Fibroblast of the aortic adventitia (primary cell): ENCODE data around the gene MTFR1L. TPM values are rescaled to one million over a fixed set of nuclear protein-coding genes. Genes with fewer than 3 reads are reported as not detected.

Experiments used
- DNase-seq: peaks from one replicate; pipeline ENCODE4 v3.0.0-alpha.2; 2010; ENCODE audit warnings: low read depth
- H3K4me3 ChIP-seq: 2 replicates; pipeline ENCODE4 v1.5.1; 2011; ENCODE audit warnings: low read depth, mild to moderate bottlenecking, control low read depth, low read length, moderate library complexity
- total RNA-seq: library from RNA; depleted of rRNA; stranded (reverse); fragments of >200 nt; gene quantifications from 2 replicates; pipeline ENCODE4 v1.2.3, GENCODE V29; 2012; ENCODE audit warnings: low replicate concordance
- TF ChIP-seq, protein P1 (sequence below): IDR thresholded peaks from 2 replicates; pipeline ENCODE4 v1.5.1; 2011; ENCODE audit warnings: mild to moderate bottlenecking, low read length, control low read depth, inconsistent platforms; ENCODE audit not compliant: insufficient read depth

The MTFR1L gene
- total RNA-seq, 1 donor: 44.6 TPM

- H3K4me3 ChIP-seq: no peak overlapping the region
- TF ChIP-seq, protein P1, sequence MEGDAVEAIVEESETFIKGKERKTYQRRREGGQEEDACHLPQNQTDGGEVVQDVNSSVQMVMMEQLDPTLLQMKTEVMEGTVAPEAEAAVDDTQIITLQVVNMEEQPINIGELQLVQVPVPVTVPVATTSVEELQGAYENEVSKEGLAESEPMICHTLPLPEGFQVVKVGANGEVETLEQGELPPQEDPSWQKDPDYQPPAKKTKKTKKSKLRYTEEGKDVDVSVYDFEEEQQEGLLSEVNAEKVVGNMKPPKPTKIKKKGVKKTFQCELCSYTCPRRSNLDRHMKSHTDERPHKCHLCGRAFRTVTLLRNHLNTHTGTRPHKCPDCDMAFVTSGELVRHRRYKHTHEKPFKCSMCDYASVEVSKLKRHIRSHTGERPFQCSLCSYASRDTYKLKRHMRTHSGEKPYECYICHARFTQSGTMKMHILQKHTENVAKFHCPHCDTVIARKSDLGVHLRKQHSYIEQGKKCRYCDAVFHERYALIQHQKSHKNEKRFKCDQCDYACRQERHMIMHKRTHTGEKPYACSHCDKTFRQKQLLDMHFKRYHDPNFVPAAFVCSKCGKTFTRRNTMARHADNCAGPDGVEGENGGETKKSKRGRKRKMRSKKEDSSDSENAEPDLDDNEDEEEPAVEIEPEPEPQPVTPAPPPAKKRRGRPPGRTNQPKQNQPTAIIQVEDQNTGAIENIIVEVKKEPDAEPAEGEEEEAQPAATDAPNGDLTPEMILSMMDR: no peak
- peak; percentile 5 for DNase-seq
Measured at GRCh38 chr1:25848531-25848930, 28.8 kb downstream of the MTFR1L start.

DNA sequence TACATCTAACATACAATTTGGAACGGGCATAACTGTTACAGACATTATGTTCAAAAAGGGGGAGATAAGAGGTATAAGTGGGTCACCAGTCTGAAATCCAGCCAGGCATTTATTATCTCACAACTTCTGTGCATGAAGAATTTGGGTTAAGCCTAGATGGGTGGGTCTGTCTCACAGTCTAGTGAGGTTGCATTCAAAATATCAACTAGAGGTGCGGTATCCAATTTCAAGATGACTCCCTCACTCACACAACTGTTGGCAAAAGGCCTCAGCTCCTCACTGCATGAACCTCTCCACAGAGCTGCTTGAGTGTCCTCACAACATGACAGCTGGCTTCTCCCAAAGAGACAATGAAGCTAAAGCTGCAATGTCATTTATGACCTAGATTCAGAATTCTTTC, 34.8 kb downstream of the MTFR1L start:
- no peak overlapping the region for H3K4me3 ChIP-seq
- TF ChIP-seq, protein P1: no peak
- no peak for DNase-seq

- DNase-seq: no peak
- H3K4me3 ChIP-seq: no peak overlapping the region
- TF ChIP-seq, protein P1: no peak
Measured at GRCh38 chr1:25856856-25857255, 37.1 kb downstream of the MTFR1L start.

GRCh38 chr1:25858494-25858893, 38.7 kb downstream of the MTFR1L start:
- no peak for DNase-seq
- TF ChIP-seq, protein P1: no peak
- H3K4me3 ChIP-seq: peak overlapping the region; percentile 77

GRCh38 chr1:25858906-25859789, 39.4 kb downstream of the MTFR1L start, which contains the start of gene AUNIP:
AUNIP (minus strand) TSS chr1:25859457; CDS start chr1:25859357, 100 bp downstream.
- peak within 1 kb of the TSS; percentile 77 for H3K4me3 ChIP-seq
- DNase-seq: peak; percentile 83
- TF ChIP-seq, protein P1: no peak

DNA sequence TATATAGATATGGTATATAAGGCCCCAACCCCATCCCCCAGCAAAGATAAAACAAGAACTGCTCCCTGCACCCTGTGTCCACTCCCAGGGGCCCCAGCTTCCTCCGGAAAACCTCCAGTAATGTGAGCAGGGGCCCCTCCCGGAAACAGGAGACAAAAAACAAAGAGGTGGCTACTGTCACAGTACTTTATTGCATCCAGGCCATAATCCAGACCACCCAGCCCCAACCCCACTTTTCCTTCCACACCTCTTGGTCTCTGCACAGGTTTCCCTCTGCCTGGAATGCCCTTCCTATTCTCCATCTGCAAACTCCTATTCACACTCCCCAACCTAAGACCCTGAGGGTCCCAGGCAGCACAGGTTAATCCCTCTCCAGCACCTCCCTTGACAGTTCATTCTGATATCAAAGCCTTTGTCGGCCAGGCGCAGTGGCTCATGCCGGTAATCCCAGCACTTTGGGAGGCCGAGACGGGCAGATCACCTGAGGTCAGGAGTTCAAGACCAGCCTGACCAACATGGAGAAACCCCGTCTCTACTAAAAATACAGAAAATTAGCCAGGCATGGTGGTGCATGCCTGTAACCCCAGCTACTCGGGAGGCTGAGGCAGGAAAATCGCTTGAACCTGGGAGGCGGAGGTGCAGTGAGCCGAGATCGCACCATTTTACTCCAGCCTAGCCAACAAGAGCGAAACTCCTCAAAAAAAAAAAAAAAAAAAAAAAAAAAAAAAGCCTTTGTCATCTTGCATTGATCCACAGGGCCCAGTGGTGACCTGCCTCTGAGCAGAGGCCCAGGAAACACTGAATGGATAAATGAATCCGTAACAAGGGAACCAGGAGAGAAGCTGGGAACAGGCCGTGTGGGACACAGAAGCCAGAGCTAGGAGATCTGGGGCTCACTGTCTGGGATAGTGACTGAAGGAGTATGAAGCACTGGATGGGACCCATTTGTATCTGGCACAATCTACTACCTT, 41.8 kb downstream of the MTFR1L start:
- H3K4me3 ChIP-seq: no peak overlapping the region
- TF ChIP-seq, protein P1: no peak
- DNase-seq: no peak
